Right atrium auricular region (tissue), 2 donors: ENCODE data around the gene RPLP1. TPM values are rescaled to one million over a fixed set of nuclear protein-coding genes. Genes with fewer than 3 reads are reported as not detected.

Experiments
- DNase-seq: peaks from one replicate; pipeline ENCODE4 v3.0.0-alpha.2; 2019; ENCODE audit warnings: low spot score
- H3K27ac ChIP-seq, 2 donors: fragments of 200-600 bp; sonication (generic); 1 replicate in 1 of 2; 2 replicates in 1 of 2; pipeline ENCODE4 v1.5.1; 2016 to 2019
- H3K27me3 ChIP-seq, 2 donors: fragments of 200-600 bp; sonication (generic); one replicate each; pipeline versions ENCODE4 v1.5.1 to v1.6.0; 2017 to 2019
- H3K36me3 ChIP-seq: fragments of 200-600 bp; sonication (generic); one replicate; pipeline ENCODE4 v1.5.1; 2016
- H3K4me1 ChIP-seq, 2 donors: fragments of 200-600 bp; sonication (generic); one replicate each; pipeline versions ENCODE4 v1.5.1 to v1.6.0; 2017 to 2019
- H3K4me3 ChIP-seq, 2 donors: fragments of 200-600 bp; sonication (generic); 1 replicate in 1 of 2; 2 replicates in 1 of 2; pipeline ENCODE4 v1.5.1; 2017 to 2019; ENCODE audit warnings: mild to moderate bottlenecking in 1 of 2, moderate library complexity in 1 of 2
- H3K9me3 ChIP-seq, 2 donors: fragments of 200-600 bp; sonication (generic); one replicate each; pipeline ENCODE4 v1.5.1; 2019
- total RNA-seq, 2 donors: library from RNA; depleted of rRNA; stranded (reverse); fragments of >200 nt; gene quantifications; one replicate each; pipeline ENCODE4 v1.1.0, GENCODE V29; 2016
- TF ChIP-seq, protein P1 (sequence below), 2 donors: fragments of 200-600 bp; sonication (generic); IDR thresholded peaks; one replicate each; pipeline ENCODE4 v1.5.1; 2019; ENCODE audit warnings: antibody characterized with exemption in 2 of 2

RPLP1 gene
- total RNA-seq, 2 donors from 2014 or later = 560 to 705 TPM

DNA sequence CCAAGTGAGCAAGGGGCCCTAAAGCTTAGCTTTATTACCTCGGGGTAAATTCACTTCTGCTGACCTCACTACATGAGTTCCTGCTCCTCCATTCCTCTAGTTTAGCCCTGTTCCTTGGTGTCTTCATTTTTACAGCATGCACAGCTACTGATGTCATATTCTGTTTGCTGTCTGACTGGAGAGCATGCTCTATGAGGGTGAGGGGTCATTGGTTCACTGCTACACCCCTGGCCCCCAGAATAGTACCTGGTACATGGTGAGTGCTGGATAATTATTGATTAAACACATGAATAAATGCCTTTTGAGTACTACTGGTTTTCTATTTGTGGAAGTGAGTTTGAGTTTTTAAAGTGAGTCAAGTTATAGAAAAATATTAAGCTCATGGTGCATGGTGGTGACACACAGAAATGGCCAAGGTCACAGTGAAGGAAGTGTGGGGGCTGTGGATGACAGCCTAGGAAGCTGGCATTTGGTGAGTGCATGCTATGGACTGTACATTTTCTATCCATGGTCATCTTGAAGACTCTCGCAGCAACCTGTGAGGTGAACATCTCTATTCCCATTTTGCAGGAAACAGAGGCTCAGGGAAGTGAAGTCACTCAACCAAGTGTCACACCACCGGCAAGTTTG, 34.0 kb downstream of the RPLP1 start:
- H3K4me3 ChIP-seq = no peak overlapping the region
- H3K27ac ChIP-seq = no peak overlapping the region
- DNase-seq = peak; percentile 7
- TF ChIP-seq, protein P1, sequence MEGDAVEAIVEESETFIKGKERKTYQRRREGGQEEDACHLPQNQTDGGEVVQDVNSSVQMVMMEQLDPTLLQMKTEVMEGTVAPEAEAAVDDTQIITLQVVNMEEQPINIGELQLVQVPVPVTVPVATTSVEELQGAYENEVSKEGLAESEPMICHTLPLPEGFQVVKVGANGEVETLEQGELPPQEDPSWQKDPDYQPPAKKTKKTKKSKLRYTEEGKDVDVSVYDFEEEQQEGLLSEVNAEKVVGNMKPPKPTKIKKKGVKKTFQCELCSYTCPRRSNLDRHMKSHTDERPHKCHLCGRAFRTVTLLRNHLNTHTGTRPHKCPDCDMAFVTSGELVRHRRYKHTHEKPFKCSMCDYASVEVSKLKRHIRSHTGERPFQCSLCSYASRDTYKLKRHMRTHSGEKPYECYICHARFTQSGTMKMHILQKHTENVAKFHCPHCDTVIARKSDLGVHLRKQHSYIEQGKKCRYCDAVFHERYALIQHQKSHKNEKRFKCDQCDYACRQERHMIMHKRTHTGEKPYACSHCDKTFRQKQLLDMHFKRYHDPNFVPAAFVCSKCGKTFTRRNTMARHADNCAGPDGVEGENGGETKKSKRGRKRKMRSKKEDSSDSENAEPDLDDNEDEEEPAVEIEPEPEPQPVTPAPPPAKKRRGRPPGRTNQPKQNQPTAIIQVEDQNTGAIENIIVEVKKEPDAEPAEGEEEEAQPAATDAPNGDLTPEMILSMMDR (IDR thresholded peaks at IDR 0.05) = no peak
- H3K27me3 ChIP-seq = no peaks in the 10 kb centered on the region
- H3K9me3 ChIP-seq = peaks cover 0 to 6% of the 10 kb centered on the region in 2 donors
- H3K36me3 ChIP-seq = no peaks in the 10 kb centered on the region
- H3K4me1 ChIP-seq = peaks cover 0 to 6% of the 10 kb centered on the region in 2 donors

DNA sequence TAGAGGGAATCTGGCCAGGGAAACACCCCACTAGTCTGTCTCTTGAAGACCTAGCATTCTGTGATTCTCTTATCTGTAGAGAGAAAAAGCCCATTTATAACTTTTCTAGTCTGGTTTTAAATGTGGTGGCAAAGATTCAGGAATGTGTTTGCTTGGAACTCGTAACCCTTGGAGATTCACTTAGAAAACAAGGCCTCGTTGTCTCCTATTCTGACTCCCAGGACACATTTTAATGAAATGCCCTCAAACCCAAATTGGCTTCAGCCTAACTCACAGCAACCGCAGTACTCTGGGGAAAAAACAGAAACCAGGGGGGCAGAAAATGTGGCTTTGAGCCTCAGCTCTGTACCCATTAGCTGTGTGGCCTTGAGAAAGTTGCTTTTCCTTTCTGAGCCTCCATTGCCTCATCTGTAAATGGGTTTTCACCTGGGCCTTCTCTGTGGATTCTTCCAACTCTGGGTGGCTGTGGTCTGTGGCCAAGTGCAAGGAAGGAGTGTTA, 36.5 kb downstream of the RPLP1 start:
- DNase-seq = no peak
- Histone ChIP-seq H3K27ac (peak overlapping the region in 1 of 2 donors; percentile 6), H3K27me3 (no peaks in the 10 kb centered on the region), H3K36me3 (no peaks in the 10 kb centered on the region), H3K9me3 (peaks cover 0 to 6% of the 10 kb centered on the region in 2 donors), H3K4me1 (peaks cover 0 to 6% of the 10 kb centered on the region in 2 donors), H3K4me3 (no peak overlapping the region)
- TF ChIP-seq, protein P1 (IDR thresholded peaks at IDR 0.05) = no peak

- TF ChIP-seq, protein P1 (IDR thresholded peaks at IDR 0.05) = no peak
- Histone ChIP-seq H3K4me1 (peaks cover 0 to 6% of the 10 kb centered on the region in 2 donors), H3K27me3 (no peaks in the 10 kb centered on the region), H3K27ac (peak overlapping the region in 1 of 2 donors; percentile 34), H3K36me3 (no peaks in the 10 kb centered on the region), H3K4me3 (no peak overlapping the region), H3K9me3 (peaks cover 0 to 5% of the 10 kb centered on the region in 2 donors)
- DNase-seq = no peak
Measured at GRCh38 chr15:69490356-69491037, 37.9 kb downstream of the RPLP1 start.

DNA sequence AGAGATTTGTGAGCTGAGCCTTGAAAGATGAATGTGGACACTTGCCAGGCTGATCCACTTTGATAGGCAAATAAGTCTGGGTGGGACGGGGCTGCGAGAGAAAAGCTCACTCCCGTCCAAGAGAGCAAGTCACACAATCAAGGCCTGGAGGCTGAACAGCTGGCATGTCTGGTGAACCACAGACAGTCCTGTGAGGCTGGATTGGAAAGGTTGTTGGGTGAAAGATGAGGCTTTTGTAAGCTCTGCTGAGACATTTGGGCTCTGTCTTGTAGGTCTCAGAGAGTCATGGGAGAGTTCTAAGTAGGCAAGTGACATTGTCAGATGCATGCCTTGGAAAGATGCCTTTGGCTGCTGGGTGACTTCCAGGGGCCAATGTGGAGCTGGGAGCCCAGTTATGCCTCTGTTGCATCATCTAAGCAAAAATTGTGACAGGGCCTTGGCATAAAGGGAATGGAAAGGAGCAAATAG, 38.5 kb downstream of the RPLP1 start:
- DNase-seq = peak; percentile 82
- Histone ChIP-seq H3K27ac (peak overlapping the region in 1 of 2 donors; percentile 34), H3K4me1 (peaks cover 0 to 6% of the 10 kb centered on the region in 2 donors), H3K9me3 (no peaks in the 10 kb centered on the region), H3K36me3 (no peaks in the 10 kb centered on the region), H3K27me3 (no peaks in the 10 kb centered on the region), H3K4me3 (no peak overlapping the region)
- TF ChIP-seq, protein P1 (IDR thresholded peaks at IDR 0.05) = no peak

- Histone ChIP-seq H3K9me3 (no peaks in the 10 kb centered on the region), H3K36me3 (no peaks in the 10 kb centered on the region), H3K4me3 (no peak overlapping the region), H3K27me3 (no peaks in the 10 kb centered on the region), H3K4me1 (peaks cover 0 to 6% of the 10 kb centered on the region in 2 donors), H3K27ac (no peak overlapping the region)
- DNase-seq = peak; percentile 52
- TF ChIP-seq, protein P1 (IDR thresholded peaks at IDR 0.05) = no peak
Measured at GRCh38 chr15:69493406-69493805, 40.8 kb downstream of the RPLP1 start.
